Measurements from ENCODE around the gene ALDH4A1. TPM values are rescaled to one million over a fixed set of nuclear protein-coding genes. Genes with fewer than 3 reads are reported as not detected.

ALDH4A1 gene
- total and polyA plus RNA-seq, 10 of the 15 experiments (the other 5 are each of a cell fraction or from before 2014, with no cell fraction given): 0.06 to 25.5 (median 13.0) TPM

DNA sequence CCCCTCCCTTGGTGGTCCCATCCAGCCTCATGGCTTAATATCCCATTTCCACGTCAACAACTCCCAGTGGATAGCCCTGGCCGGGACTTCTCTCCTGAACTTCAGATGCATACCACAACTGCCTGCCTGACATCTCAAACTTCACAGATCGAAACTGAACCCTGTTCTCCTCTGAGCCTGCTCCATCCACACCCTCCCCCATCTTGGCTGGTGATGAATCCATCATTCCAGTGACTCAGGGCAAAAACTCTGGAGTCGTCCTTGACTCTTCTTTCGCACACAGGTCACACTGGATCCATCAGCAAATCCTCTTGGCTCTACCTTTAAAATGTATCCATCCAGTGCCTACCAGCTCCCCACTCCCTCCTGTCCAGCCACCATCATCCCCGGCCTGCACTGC lies 46.8 kb downstream of the ALDH4A1 start:
- in situ Hi-C loops (cut with MboI): no loop called here
- ChIA-PET RAD21 (ENCODE audit: unreplicated experiment) (no interaction called here), SMC1A (ENCODE audit: uncharacterized antibody, unreplicated experiment) (no interaction called here), POLR2A (no interaction called here), CTCF (no interaction called here)
- no peaks in the 10 kb centered on the region for H3K9me3 ChIP-seq (replicated peaks; ENCODE audit: control insufficient read depth, insufficient read depth, low read length)
- intact Hi-C loops (cut with micrococcal nuclease; ENCODE audit: unreplicated experiment): no loop called here
- H3K27me3 ChIP-seq (replicated peaks in 1 of 2; ENCODE audit: control insufficient read depth in 2 of 2, insufficient read depth in 2 of 2, low read length in 1 of 2): no peaks in the 10 kb centered on the region
- H4K20me1 ChIP-seq (ENCODE audit: control insufficient read depth, insufficient read depth): no peaks in the 10 kb centered on the region
- no peak overlapping the region for H3K9ac ChIP-seq (ENCODE audit: control insufficient read depth, insufficient read depth, low read length)
- H3K36me3 ChIP-seq (ENCODE audit: control insufficient read depth in 2 of 2, insufficient read depth in 2 of 2, low read length in 1 of 2): no peaks in the 10 kb centered on the region
- 13% methylated on average over 6 of the region's 6 CpGs for WGBS (ENCODE audit: insufficient coverage, insufficient replicate concordance, low lambda C conversion rate, missing lambda C conversion rate)
- DNase-seq (ENCODE audit: low read depth, low spot score) (no peak), FAIRE-seq (no peak), ATAC-seq (no peak)
- no peaks in the 10 kb centered on the region for H3K79me2 ChIP-seq (ENCODE audit: control insufficient read depth, insufficient read depth, low read length)
- H3K4me1 ChIP-seq (ENCODE audit: control insufficient read depth, insufficient read depth, low read length): no peaks in the 10 kb centered on the region
- no peak overlapping the region for H3K27ac ChIP-seq (ENCODE audit: control insufficient read depth, insufficient read depth)
- no TSS peak for BruUV-seq (replicated peaks)
- H3K4me2 ChIP-seq (ENCODE audit: control insufficient read depth, insufficient read depth): no peak overlapping the region
- H2AFZ ChIP-seq (ENCODE audit: control insufficient read depth, low read depth, low read length): no peak overlapping the region
- H3K4me3 ChIP-seq: no peak overlapping the region
- TF ChIP-seq BMI1 (IDR thresholded peaks at IDR 0.05; ENCODE audit: borderline replicate concordance) (no peak), CHD2 (IDR thresholded peaks at IDR 0.05; ENCODE audit: borderline replicate concordance, low read depth, low read length) (no peak), NR2F1 (conservative IDR thresholded peaks at IDR 0.05) (no peak), CEBPB (IDR thresholded peaks at IDR 0.05; ENCODE audit: borderline replicate concordance in 1 of 2, low read depth in 2 of 2, low read length in 2 of 2) (no peak), TCF7 (IDR thresholded peaks at IDR 0.05; ENCODE audit: borderline replicate concordance) (no peak), CHD1 (IDR thresholded peaks at IDR 0.05; ENCODE audit: low read depth, low read length) (no peak), IKZF2 (IDR thresholded peaks at IDR 0.05) (no peak), PML (IDR thresholded peaks at IDR 0.05; ENCODE audit: low read length) (no peak)
- TF ChIP-seq, protein P1, sequence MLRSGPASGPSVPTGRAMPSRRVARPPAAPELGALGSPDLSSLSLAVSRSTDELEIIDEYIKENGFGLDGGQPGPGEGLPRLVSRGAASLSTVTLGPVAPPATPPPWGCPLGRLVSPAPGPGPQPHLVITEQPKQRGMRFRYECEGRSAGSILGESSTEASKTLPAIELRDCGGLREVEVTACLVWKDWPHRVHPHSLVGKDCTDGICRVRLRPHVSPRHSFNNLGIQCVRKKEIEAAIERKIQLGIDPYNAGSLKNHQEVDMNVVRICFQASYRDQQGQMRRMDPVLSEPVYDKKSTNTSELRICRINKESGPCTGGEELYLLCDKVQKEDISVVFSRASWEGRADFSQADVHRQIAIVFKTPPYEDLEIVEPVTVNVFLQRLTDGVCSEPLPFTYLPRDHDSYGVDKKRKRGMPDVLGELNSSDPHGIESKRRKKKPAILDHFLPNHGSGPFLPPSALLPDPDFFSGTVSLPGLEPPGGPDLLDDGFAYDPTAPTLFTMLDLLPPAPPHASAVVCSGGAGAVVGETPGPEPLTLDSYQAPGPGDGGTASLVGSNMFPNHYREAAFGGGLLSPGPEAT (IDR thresholded peaks at IDR 0.05; ENCODE audit: low read depth): no peak
- TF ChIP-seq, protein P2, sequence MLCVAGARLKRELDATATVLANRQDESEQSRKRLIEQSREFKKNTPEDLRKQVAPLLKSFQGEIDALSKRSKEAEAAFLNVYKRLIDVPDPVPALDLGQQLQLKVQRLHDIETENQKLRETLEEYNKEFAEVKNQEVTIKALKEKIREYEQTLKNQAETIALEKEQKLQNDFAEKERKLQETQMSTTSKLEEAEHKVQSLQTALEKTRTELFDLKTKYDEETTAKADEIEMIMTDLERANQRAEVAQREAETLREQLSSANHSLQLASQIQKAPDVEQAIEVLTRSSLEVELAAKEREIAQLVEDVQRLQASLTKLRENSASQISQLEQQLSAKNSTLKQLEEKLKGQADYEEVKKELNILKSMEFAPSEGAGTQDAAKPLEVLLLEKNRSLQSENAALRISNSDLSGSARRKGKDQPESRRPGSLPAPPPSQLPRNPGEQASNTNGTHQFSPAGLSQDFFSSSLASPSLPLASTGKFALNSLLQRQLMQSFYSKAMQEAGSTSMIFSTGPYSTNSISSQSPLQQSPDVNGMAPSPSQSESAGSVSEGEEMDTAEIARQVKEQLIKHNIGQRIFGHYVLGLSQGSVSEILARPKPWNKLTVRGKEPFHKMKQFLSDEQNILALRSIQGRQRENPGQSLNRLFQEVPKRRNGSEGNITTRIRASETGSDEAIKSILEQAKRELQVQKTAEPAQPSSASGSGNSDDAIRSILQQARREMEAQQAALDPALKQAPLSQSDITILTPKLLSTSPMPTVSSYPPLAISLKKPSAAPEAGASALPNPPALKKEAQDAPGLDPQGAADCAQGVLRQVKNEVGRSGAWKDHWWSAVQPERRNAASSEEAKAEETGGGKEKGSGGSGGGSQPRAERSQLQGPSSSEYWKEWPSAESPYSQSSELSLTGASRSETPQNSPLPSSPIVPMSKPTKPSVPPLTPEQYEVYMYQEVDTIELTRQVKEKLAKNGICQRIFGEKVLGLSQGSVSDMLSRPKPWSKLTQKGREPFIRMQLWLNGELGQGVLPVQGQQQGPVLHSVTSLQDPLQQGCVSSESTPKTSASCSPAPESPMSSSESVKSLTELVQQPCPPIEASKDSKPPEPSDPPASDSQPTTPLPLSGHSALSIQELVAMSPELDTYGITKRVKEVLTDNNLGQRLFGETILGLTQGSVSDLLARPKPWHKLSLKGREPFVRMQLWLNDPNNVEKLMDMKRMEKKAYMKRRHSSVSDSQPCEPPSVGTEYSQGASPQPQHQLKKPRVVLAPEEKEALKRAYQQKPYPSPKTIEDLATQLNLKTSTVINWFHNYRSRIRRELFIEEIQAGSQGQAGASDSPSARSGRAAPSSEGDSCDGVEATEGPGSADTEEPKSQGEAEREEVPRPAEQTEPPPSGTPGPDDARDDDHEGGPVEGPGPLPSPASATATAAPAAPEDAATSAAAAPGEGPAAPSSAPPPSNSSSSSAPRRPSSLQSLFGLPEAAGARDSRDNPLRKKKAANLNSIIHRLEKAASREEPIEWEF (IDR thresholded peaks at IDR 0.05; ENCODE audit: insufficient replicate concordance, low read depth, low read length): no peak
- TF ChIP-seq, protein P3, sequence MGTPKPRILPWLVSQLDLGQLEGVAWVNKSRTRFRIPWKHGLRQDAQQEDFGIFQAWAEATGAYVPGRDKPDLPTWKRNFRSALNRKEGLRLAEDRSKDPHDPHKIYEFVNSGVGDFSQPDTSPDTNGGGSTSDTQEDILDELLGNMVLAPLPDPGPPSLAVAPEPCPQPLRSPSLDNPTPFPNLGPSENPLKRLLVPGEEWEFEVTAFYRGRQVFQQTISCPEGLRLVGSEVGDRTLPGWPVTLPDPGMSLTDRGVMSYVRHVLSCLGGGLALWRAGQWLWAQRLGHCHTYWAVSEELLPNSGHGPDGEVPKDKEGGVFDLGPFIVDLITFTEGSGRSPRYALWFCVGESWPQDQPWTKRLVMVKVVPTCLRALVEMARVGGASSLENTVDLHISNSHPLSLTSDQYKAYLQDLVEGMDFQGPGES (IDR thresholded peaks at IDR 0.05): no peak
- TF ChIP-seq, protein P4, sequence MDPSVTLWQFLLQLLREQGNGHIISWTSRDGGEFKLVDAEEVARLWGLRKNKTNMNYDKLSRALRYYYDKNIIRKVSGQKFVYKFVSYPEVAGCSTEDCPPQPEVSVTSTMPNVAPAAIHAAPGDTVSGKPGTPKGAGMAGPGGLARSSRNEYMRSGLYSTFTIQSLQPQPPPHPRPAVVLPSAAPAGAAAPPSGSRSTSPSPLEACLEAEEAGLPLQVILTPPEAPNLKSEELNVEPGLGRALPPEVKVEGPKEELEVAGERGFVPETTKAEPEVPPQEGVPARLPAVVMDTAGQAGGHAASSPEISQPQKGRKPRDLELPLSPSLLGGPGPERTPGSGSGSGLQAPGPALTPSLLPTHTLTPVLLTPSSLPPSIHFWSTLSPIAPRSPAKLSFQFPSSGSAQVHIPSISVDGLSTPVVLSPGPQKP (IDR thresholded peaks at IDR 0.05; ENCODE audit: low read depth, low read length): no peak
- TF ChIP-seq, protein P5, sequence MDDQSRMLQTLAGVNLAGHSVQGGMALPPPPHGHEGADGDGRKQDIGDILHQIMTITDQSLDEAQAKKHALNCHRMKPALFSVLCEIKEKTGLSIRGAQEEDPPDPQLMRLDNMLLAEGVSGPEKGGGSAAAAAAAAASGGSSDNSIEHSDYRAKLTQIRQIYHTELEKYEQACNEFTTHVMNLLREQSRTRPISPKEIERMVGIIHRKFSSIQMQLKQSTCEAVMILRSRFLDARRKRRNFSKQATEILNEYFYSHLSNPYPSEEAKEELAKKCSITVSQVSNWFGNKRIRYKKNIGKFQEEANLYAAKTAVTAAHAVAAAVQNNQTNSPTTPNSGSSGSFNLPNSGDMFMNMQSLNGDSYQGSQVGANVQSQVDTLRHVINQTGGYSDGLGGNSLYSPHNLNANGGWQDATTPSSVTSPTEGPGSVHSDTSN (IDR thresholded peaks at IDR 0.05; ENCODE audit: insufficient replicate concordance, low read depth, low read length): no peak
